HG03571 (cell line): ENCODE results near the gene CEBPA.
"Not testable (repeated sequence)": the region's sequence is repeated elsewhere in the genome, so short reads cannot be mapped to it uniquely, and the experiment has no call there.

ENCODE experiments used
- ATAC-seq: cut with Tn5 transposase; IDR thresholded peaks from one replicate; pipeline ENCODE4 v1.9.1; 2021; ENCODE audit not compliant: unreplicated experiment

CEBPA gene

GRCh38 chr19:33301144-33301899 is 1.0 kb downstream of the CEBPA start:
- no peak for ATAC-seq

GRCh38 chr19:33300894-33301143 is 1.5 kb downstream of the CEBPA start:
- ATAC-seq: no peak

- no peak for ATAC-seq
Measured at GRCh38 chr19:33300009-33300893, 2.1 kb downstream of the CEBPA start.

- no peak for ATAC-seq
Measured at GRCh38 chr19:33299051-33299688, 3.2 kb downstream of the CEBPA start.

- ATAC-seq: no peak
Measured at GRCh38 chr19:33298146-33298911, 4.0 kb downstream of the CEBPA start.

GRCh38 chr19:33297401-33298145 is 4.8 kb downstream of the CEBPA start:
- ATAC-seq: no peak

- ATAC-seq: no peak
Measured at GRCh38 chr19:33296488-33296971, 5.8 kb downstream of the CEBPA start.

GRCh38 chr19:33295621-33296487 is 6.5 kb downstream of the CEBPA start:
- no peak for ATAC-seq

- not testable (repeated sequence) for ATAC-seq
Measured at GRCh38 chr19:33295046-33295445, 7.3 kb downstream of the CEBPA start.

- ATAC-seq: no peak
Measured at GRCh38 chr19:33294058-33294798, 8.1 kb downstream of the CEBPA start.

GRCh38 chr19:33293255-33294057 is 8.9 kb downstream of the CEBPA start:
- no peak for ATAC-seq

GRCh38 chr19:33292595-33293254 is 9.6 kb downstream of the CEBPA start:
- ATAC-seq: no peak

GRCh38 chr19:33291623-33292534 is 10.5 kb downstream of the CEBPA start:
- ATAC-seq: no peak

- ATAC-seq: no peak
Measured at GRCh38 chr19:33290956-33291622, 11.2 kb downstream of the CEBPA start.

GRCh38 chr19:33290082-33290815 is 12.1 kb downstream of the CEBPA start:
- ATAC-seq: no peak
